HepG2 (cell line): ENCODE results near the gene CPB2. TPM values are rescaled to one million over a fixed set of nuclear protein-coding genes. Genes with fewer than 3 reads are reported as not detected.

ENCODE experiments used
- BORCS8-MEF2B ChIP-seq: sonication (generic); formaldehyde crosslinking; IDR thresholded peaks from 2 replicates; pipeline ENCODE4 v1.8.0; 2022; ENCODE audit warnings: mild to moderate bottlenecking, missing genetic modification reagents
- CTCF ChIP-seq: sonication (generic); formaldehyde crosslinking; IDR thresholded peaks from 2 replicates; pipeline ENCODE4 v1.5.0; 2020; ENCODE audit warnings: mild to moderate bottlenecking, missing genetic modification reagents, moderate library complexity
- KAT7 ChIP-seq: IDR thresholded peaks from 2 replicates; pipeline ENCODE4 v1.6.1; 2018; ENCODE audit warnings: borderline replicate concordance, missing compliant biosample characterization
- KDM6A ChIP-seq: IDR thresholded peaks from 2 replicates; pipeline ENCODE4 v1.6.1; 2016; ENCODE audit warnings: low read depth
- KLF13 ChIP-seq: sonication (generic); formaldehyde crosslinking; IDR thresholded peaks from 2 replicates; pipeline ENCODE4 v1.4.0; 2020; ENCODE audit warnings: mild to moderate bottlenecking, missing genetic modification reagents
- MEF2D ChIP-seq: sonication (generic); formaldehyde crosslinking; IDR thresholded peaks from 2 replicates; pipeline ENCODE4 v1.5.1; 2020; ENCODE audit warnings: mild to moderate bottlenecking, missing genetic modification reagents
- MLX ChIP-seq: IDR thresholded peaks from 2 replicates; pipeline ENCODE4 v1.6.1; 2016
- MTA3 ChIP-seq: sonication (generic); formaldehyde crosslinking; IDR thresholded peaks from 2 replicates; pipeline ENCODE4 v1.4.0; 2020; ENCODE audit warnings: missing genetic modification reagents
- MZF1 ChIP-seq: sonication (generic); formaldehyde crosslinking; IDR thresholded peaks from 2 replicates; pipeline ENCODE4 v1.8.1; 2023; ENCODE audit warnings: mild to moderate bottlenecking, missing genetic modification reagents, borderline replicate concordance
- NFAT5 ChIP-seq: sonication (generic); formaldehyde crosslinking; IDR thresholded peaks from 2 replicates; pipeline ENCODE4 v1.4.0; 2020; ENCODE audit warnings: missing genetic modification reagents
- NRL ChIP-seq: sonication (generic); formaldehyde crosslinking; IDR thresholded peaks from 2 replicates; pipeline ENCODE4 v1.5.0; 2020; ENCODE audit warnings: missing genetic modification reagents, mild to moderate bottlenecking, moderate library complexity, borderline replicate concordance
- TFAP4 ChIP-seq: sonication (generic); IDR thresholded peaks from 2 replicates; pipeline ENCODE4 v1.6.1; 2016; ENCODE audit warnings: low read depth, borderline replicate concordance
- UBTF ChIP-seq: sonication (generic); formaldehyde crosslinking; IDR thresholded peaks from 2 replicates; pipeline ENCODE4 v1.4.0; 2020; ENCODE audit warnings: mild to moderate bottlenecking, missing genetic modification reagents
- ZBTB39 ChIP-seq: sonication (generic); formaldehyde crosslinking; IDR thresholded peaks from 2 replicates; pipeline ENCODE4 v1.5.0; 2020; ENCODE audit warnings: missing genetic modification reagents
- ZFAT ChIP-seq: sonication (generic); formaldehyde crosslinking; conservative IDR thresholded peaks from 2 replicates; pipeline ENCODE4 v1.8.1; 2023; ENCODE audit warnings: missing genetic modification reagents, inconsistent platforms
- ZNF546 ChIP-seq: sonication (generic); formaldehyde crosslinking; conservative IDR thresholded peaks from 2 replicates; pipeline ENCODE4 v1.8.1; 2023; ENCODE audit warnings: mild to moderate bottlenecking, missing genetic modification reagents
- ZNF616 ChIP-seq: sonication (generic); formaldehyde crosslinking; IDR thresholded peaks from 2 replicates; pipeline ENCODE4 v1.5.0; 2020; ENCODE audit warnings: low read depth, mild to moderate bottlenecking, missing genetic modification reagents
- polyA plus RNA-seq, 8 experiments: library from polyadenylated mRNA; depleted of rRNA in 3 of 8; stranded (reverse) in 7 of 8; unstranded in 1 of 8; fragments of >200 nt; fragmentation: Illumina TruSeq in 4 of 8; extraction: Trizol in 4 of 8; gene quantifications; 2 replicates each; pipeline versions ENCODE4 v1.2.1 to v1.2.3, GENCODE V29; 2011 to 2016; ENCODE audit warnings: low read depth in 4 of 8, missing spikeins in 1 of 8, mixed read lengths in 1 of 8; ENCODE audit not compliant: insufficient read depth in 1 of 8
- total RNA-seq, 5 experiments: library from RNA; depleted of rRNA; stranded (reverse); fragments of >200 nt; fragmentation: Illumina TruSeq; extraction: Trizol; gene quantifications; 2 replicates each; pipeline ENCODE4 v1.2.3, GENCODE V29; 2016; ENCODE audit warnings: low read depth in 1 of 5

The CPB2 gene
- total and polyA plus RNA-seq, 2 of the 13 experiments (the other 11 are each of a cell fraction or from before 2014, with no cell fraction given) = 125 to 140 TPM

GRCh38 chr13:46104868-46105267 lies at the start of gene CPB2 (continued):
- TF ChIP-seq ZFAT (CRISPR knock-in tag) = no peak
- no peak for TF ChIP-seq ZNF616 (CRISPR knock-in tag)
- no peak for TF ChIP-seq BORCS8-MEF2B (CRISPR knock-in tag)
- TF ChIP-seq MTA3 (CRISPR knock-in tag) = no peak
- no peak for TF ChIP-seq UBTF (CRISPR knock-in tag)
- no peak for TF ChIP-seq CTCF
- no peak for TF ChIP-seq NRL (CRISPR knock-in tag)
- TF ChIP-seq MZF1 (CRISPR knock-in tag) = no peak
- no peak for TF ChIP-seq ZNF546 (CRISPR knock-in tag)
- peak; percentile 73; the same call in 1 of the 2 replicates for TF ChIP-seq KDM6A
- no peak for TF ChIP-seq KLF13 (CRISPR knock-in tag)
- peak; percentile 37; the same call in 1 of the 2 replicates for TF ChIP-seq MLX (CRISPR knock-in tag)
- peak; percentile 31; the same call in 1 of the 2 replicates for TF ChIP-seq TFAP4
- TF ChIP-seq MEF2D = no peak
- TF ChIP-seq ZBTB39 (CRISPR knock-in tag) = no peak
- no peak for TF ChIP-seq NFAT5
- TF ChIP-seq KAT7 = peak; percentile 54; the same call in 1 of the 2 replicates
